ENCODE results near the gene ZC3HAV1. TPM values are rescaled to one million over a fixed set of nuclear protein-coding genes. Genes with fewer than 3 reads are reported as not detected.

The ZC3HAV1 gene
- total and polyA plus RNA-seq, 10 of the 15 experiments (the other 5 are each of a cell fraction or from before 2014, with no cell fraction given) = 18.5 to 55.3 (median 44.7) TPM

DNA sequence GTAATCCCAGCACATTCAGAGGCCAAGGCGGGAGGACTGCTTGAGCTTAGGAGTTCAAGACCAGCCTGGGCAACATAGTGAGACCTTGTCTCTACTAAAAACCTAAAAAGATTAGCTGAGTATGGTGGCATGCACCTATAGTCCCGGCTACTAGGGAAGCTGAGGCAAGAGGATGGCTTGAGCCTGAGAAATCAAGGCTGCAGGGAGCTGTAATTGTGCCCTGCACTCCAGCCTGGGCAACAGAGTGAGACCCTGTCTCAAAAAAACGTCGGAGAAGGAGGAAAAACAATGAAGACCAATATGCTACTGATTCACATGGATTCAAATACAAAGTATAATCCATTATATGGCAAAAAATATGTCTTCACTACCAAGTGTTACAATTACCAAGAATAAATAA is 87.2 kb downstream of the ZC3HAV1 start:
- WGBS (ENCODE audit: insufficient coverage, insufficient replicate concordance, low lambda C conversion rate, missing lambda C conversion rate) = 85% methylated on average over 4 of the region's 4 CpGs
- Histone ChIP-seq H3K27me3 (replicated peaks in 1 of 2; ENCODE audit: control insufficient read depth in 2 of 2, insufficient read depth in 2 of 2, low read length in 1 of 2) (no peaks in the 10 kb centered on the region), H3K4me3 (no peak overlapping the region), H3K36me3 (ENCODE audit: control insufficient read depth in 2 of 2, insufficient read depth in 2 of 2, low read length in 1 of 2) (peaks cover 3 to 17% of the 10 kb centered on the region in 2 experiments; a peak in 3 of 4 replicates), H2AFZ (ENCODE audit: control insufficient read depth, low read depth, low read length) (no peak overlapping the region), H3K79me2 (ENCODE audit: control insufficient read depth, insufficient read depth, low read length) (no peaks in the 10 kb centered on the region), H3K9me3 (replicated peaks; ENCODE audit: control insufficient read depth, insufficient read depth, low read length) (no peaks in the 10 kb centered on the region), H4K20me1 (ENCODE audit: control insufficient read depth, insufficient read depth) (no peaks in the 10 kb centered on the region), H3K27ac (ENCODE audit: control insufficient read depth, insufficient read depth) (no peak overlapping the region), H3K4me1 (ENCODE audit: control insufficient read depth, insufficient read depth, low read length) (no peaks in the 10 kb centered on the region), H3K4me2 (ENCODE audit: control insufficient read depth, insufficient read depth) (no peak overlapping the region), H3K9ac (ENCODE audit: control insufficient read depth, insufficient read depth, low read length) (no peak overlapping the region)
- in situ Hi-C loops (cut with MboI) = no loop called here
- TF ChIP-seq KDM1A (IDR thresholded peaks at IDR 0.05; ENCODE audit: borderline replicate concordance) (no peak), HCFC1 (IDR thresholded peaks at IDR 0.05; ENCODE audit: low read length) (no peak), EZH2 (IDR thresholded peaks at IDR 0.05; ENCODE audit: borderline replicate concordance, control insufficient read depth, low read depth, low read length) (no peak), NFIC (IDR thresholded peaks at IDR 0.05; ENCODE audit: low read depth, low read length) (no peak), BMI1 (IDR thresholded peaks at IDR 0.05; ENCODE audit: borderline replicate concordance) (no peak), ATF7 (IDR thresholded peaks at IDR 0.05; ENCODE audit: low read depth) (no peak)
- intact Hi-C loops (cut with micrococcal nuclease; ENCODE audit: unreplicated experiment) = no loop called here
- no TSS peak for BruUV-seq (replicated peaks)
- ChIA-PET SMC1A (ENCODE audit: uncharacterized antibody, unreplicated experiment) (interaction anchor here (0.9 to 2.6 kb wide), 3 partner anchors 38 to 136 kb away, joined by 4 to 7 read pairs (median 4); no protein-coding TSS in a partner anchor), RAD21 (ENCODE audit: unreplicated experiment) (interaction anchor here (1.0 to 2.2 kb wide), 2 partner anchors 52 to 136 kb away, joined by 3 to 6 read pairs; no protein-coding TSS in a partner anchor), CTCF (interaction anchor here (0.8 to 2.0 kb wide), 4 partner anchors 9 to 136 kb away, joined by 3 to 11 read pairs (median 5); no protein-coding TSS in a partner anchor), POLR2A (no interaction called here)
- FAIRE-seq = no peak
- no peak for ATAC-seq
- DNase-seq (ENCODE audit: low read depth, low spot score) = no peak

GRCh38 chr7:139018910-139019309 is 90.6 kb downstream of the ZC3HAV1 start:
- ATAC-seq (no peak), FAIRE-seq (no peak), DNase-seq (ENCODE audit: low read depth, low spot score) (no peak)
- CTCF ChIA-PET = interaction anchor here (0.6 to 5.1 kb wide), 6 partner anchors 8 to 132 kb away, joined by 3 to 57 read pairs (median 16); partner anchors contain the start of gene ZC3HAV1L
- in situ Hi-C loops (cut with MboI) (no loop called here), intact Hi-C loops (cut with micrococcal nuclease; ENCODE audit: unreplicated experiment) (no loop called here)
- H3K79me2 ChIP-seq (ENCODE audit: control insufficient read depth, insufficient read depth, low read length) = no peaks in the 10 kb centered on the region
- SMC1A ChIA-PET (ENCODE audit: uncharacterized antibody, unreplicated experiment) = interaction anchor here (1.0 to 2.8 kb wide), 2 partner anchors 56 to 132 kb away, joined by 3 to 10 read pairs; no protein-coding TSS in a partner anchor
- no peak overlapping the region for H3K27ac ChIP-seq (ENCODE audit: control insufficient read depth, insufficient read depth)
- no peak overlapping the region for H2AFZ ChIP-seq (ENCODE audit: control insufficient read depth, low read depth, low read length)
- no peak overlapping the region for H3K4me2 ChIP-seq (ENCODE audit: control insufficient read depth, insufficient read depth)
- RAD21 ChIA-PET (ENCODE audit: unreplicated experiment) = interaction anchor here (0.7 to 3.8 kb wide), 3 partner anchors 19 to 132 kb away, joined by 3 to 27 read pairs (median 12); no protein-coding TSS in a partner anchor
- no peaks in the 10 kb centered on the region for H3K27me3 ChIP-seq (replicated peaks in 1 of 2; ENCODE audit: control insufficient read depth in 2 of 2, insufficient read depth in 2 of 2, low read length in 1 of 2)
- H3K4me3 ChIP-seq = no peak overlapping the region
- no TSS peak for BruUV-seq (replicated peaks)
- H4K20me1 ChIP-seq (ENCODE audit: control insufficient read depth, insufficient read depth) = no peaks in the 10 kb centered on the region
- H3K4me1 ChIP-seq (ENCODE audit: control insufficient read depth, insufficient read depth, low read length) = no peaks in the 10 kb centered on the region
- 83% methylated on average over 3 of the region's 3 CpGs for WGBS (ENCODE audit: insufficient coverage, insufficient replicate concordance, low lambda C conversion rate, missing lambda C conversion rate)
- POLR2A ChIA-PET = interaction anchor here (1.3 kb wide), 1 partner anchor 76 kb away, joined by 7 read pairs; no protein-coding TSS in a partner anchor
- no peaks in the 10 kb centered on the region for H3K9me3 ChIP-seq (replicated peaks; ENCODE audit: control insufficient read depth, insufficient read depth, low read length)
- peaks cover 2 to 8% of the 10 kb centered on the region in 2 experiments; a peak in 3 of 4 replicates for H3K36me3 ChIP-seq (ENCODE audit: control insufficient read depth in 2 of 2, insufficient read depth in 2 of 2, low read length in 1 of 2)
- no peak overlapping the region for H3K9ac ChIP-seq (ENCODE audit: control insufficient read depth, insufficient read depth, low read length)
- no peak for TF ChIP-seq FOXK2 (IDR thresholded peaks at IDR 0.05)
- no peak for TF ChIP-seq MEF2B (IDR thresholded peaks at IDR 0.05; ENCODE audit: partially characterized antibody, poor library complexity, severe bottlenecking)
- no peak for TF ChIP-seq KLF5 (IDR thresholded peaks at IDR 0.05; ENCODE audit: partially characterized antibody)
- no peak for TF ChIP-seq ZNF24 (IDR thresholded peaks at IDR 0.05)
- TF ChIP-seq TAF1 (IDR thresholded peaks at IDR 0.05; ENCODE audit: borderline replicate concordance, low read depth, low read length) = no peak
- TF ChIP-seq IKZF2 (IDR thresholded peaks at IDR 0.05) = no peak
- TF ChIP-seq TCF7 (IDR thresholded peaks at IDR 0.05; ENCODE audit: borderline replicate concordance) = no peak
- TF ChIP-seq ASH2L (IDR thresholded peaks at IDR 0.05; ENCODE audit: borderline replicate concordance, low read depth) = no peak
- no peak for TF ChIP-seq ZNF384 (IDR thresholded peaks at IDR 0.05; ENCODE audit: borderline replicate concordance, low read depth, low read length)
- TF ChIP-seq EP300 (IDR thresholded peaks at IDR 0.05; ENCODE audit: borderline replicate concordance in 1 of 2, control insufficient read depth in 1 of 2, low read depth in 2 of 2, low read length in 2 of 2) = no peak
- TF ChIP-seq IRF5 (IDR thresholded peaks at IDR 0.05; ENCODE audit: borderline replicate concordance) = no peak
- no peak for TF ChIP-seq BHLHE40 (IDR thresholded peaks at IDR 0.05; ENCODE audit: borderline replicate concordance in 1 of 2, low read depth in 2 of 2, low read length in 1 of 2)

Measured in GM12878 (cell line).